ENCODE results near the gene ITPR3. TPM values are rescaled to one million over a fixed set of nuclear protein-coding genes. Genes with fewer than 3 reads are reported as not detected.

The ITPR3 gene
- total and polyA plus RNA-seq, 8 donors: 14.1 to 149 (median 65.6) TPM

GRCh38 chr6:33727126-33727525 is 106.0 kb downstream of the ITPR3 start:
- Histone ChIP-seq H3K27me3 (no peaks in the 10 kb centered on the region), H3K36me3 (no peaks in the 10 kb centered on the region), H3K4me1 (peaks cover 8 to 23% (median 17%) of the 10 kb centered on the region in 4 donors), H3K9me3 (no peaks in the 10 kb centered on the region), H3K27ac (no peak overlapping the region), H3K4me3 (no peak overlapping the region)
- no peak for TF ChIP-seq CTCF (IDR thresholded peaks at IDR 0.05)
- TF ChIP-seq POLR2A (IDR thresholded peaks at IDR 0.05): no peak
- no peak for TF ChIP-seq EP300 (IDR thresholded peaks at IDR 0.05)
- no peak for TF ChIP-seq POLR2AphosphoS5 (IDR thresholded peaks at IDR 0.05)
- intact Hi-C loops (cut with DNase I; ENCODE audit: low total_unique reads): no loop called here
- 79 to 86% (median 83%) methylated on average over 7 of the region's 7 CpGs for WGBS, 5 donors
- no peak for DNase-seq

- intact Hi-C loops (cut with DNase I; ENCODE audit: low total_unique reads): no loop called here
- Histone ChIP-seq H3K4me1 (peaks cover 2 to 19% (median 11%) of the 10 kb centered on the region in 4 donors), H3K27ac (no peak overlapping the region), H3K27me3 (no peaks in the 10 kb centered on the region), H3K4me3 (no peak overlapping the region), H3K36me3 (peaks cover 0 to under 1% (median 0%) of the 10 kb centered on the region in 4 donors), H3K9me3 (no peaks in the 10 kb centered on the region)
- whole genome bisulfite sequencing, 5 donors: 57 to 88% (median 78%) methylated on average over 7 to 11 of the region's 11 CpGs
- TF ChIP-seq POLR2AphosphoS5 (IDR thresholded peaks at IDR 0.05): no peak
- TF ChIP-seq CTCF (IDR thresholded peaks at IDR 0.05): no peak
- TF ChIP-seq EP300 (IDR thresholded peaks at IDR 0.05): no peak
- no peak for TF ChIP-seq POLR2A (IDR thresholded peaks at IDR 0.05)
- no peak for DNase-seq
Measured at GRCh38 chr6:33727932-33728331, 106.8 kb downstream of the ITPR3 start.

GRCh38 chr6:33728438-33728837 is 107.3 kb downstream of the ITPR3 start:
- intact Hi-C loops (cut with DNase I; ENCODE audit: low total_unique reads): no loop called here
- no peak overlapping the region for H3K27ac ChIP-seq
- 88 to 96% (median 92%) methylated on average over 11 of the region's 11 CpGs for WGBS, 5 donors
- H3K4me1 ChIP-seq: peaks cover 0 to 14% (median 8%) of the 10 kb centered on the region in 4 donors
- no peak for DNase-seq
- no peak for TF ChIP-seq POLR2AphosphoS5 (IDR thresholded peaks at IDR 0.05)
- no peak for TF ChIP-seq POLR2A (IDR thresholded peaks at IDR 0.05)
- TF ChIP-seq EP300 (IDR thresholded peaks at IDR 0.05): no peak
- no peak for TF ChIP-seq CTCF (IDR thresholded peaks at IDR 0.05)
- peaks cover 0 to 5% (median 0%) of the 10 kb centered on the region in 4 donors for H3K36me3 ChIP-seq
- no peak overlapping the region for H3K4me3 ChIP-seq
- H3K9me3 ChIP-seq: no peaks in the 10 kb centered on the region
- no peaks in the 10 kb centered on the region for H3K27me3 ChIP-seq

- Histone ChIP-seq H3K4me1 (peaks cover 0 to 8% (median 3%) of the 10 kb centered on the region in 4 donors), H3K9me3 (no peaks in the 10 kb centered on the region), H3K27ac (no peak overlapping the region), H3K27me3 (no peaks in the 10 kb centered on the region), H3K36me3 (peaks cover 0 to 5% (median 0%) of the 10 kb centered on the region in 4 donors), H3K4me3 (no peak overlapping the region)
- 85 to 94% (median 92%) methylated on average over 6 of the region's 6 CpGs for WGBS, 5 donors
- no peak for DNase-seq
- intact Hi-C loops (cut with DNase I; ENCODE audit: low total_unique reads): no loop called here
- no peak for TF ChIP-seq CTCF (IDR thresholded peaks at IDR 0.05)
- no peak for TF ChIP-seq POLR2A (IDR thresholded peaks at IDR 0.05)
- no peak for TF ChIP-seq EP300 (IDR thresholded peaks at IDR 0.05)
- no peak for TF ChIP-seq POLR2AphosphoS5 (IDR thresholded peaks at IDR 0.05)
Measured at GRCh38 chr6:33729059-33729458, 107.9 kb downstream of the ITPR3 start.
